ENCODE results near the gene ACKR2. TPM values are rescaled to one million over a fixed set of nuclear protein-coding genes. Genes with fewer than 3 reads are reported as not detected.
A peak's percentile ranks its signal among the peaks of the same experiment; 100 is the strongest.

The ACKR2 gene
- total RNA-seq, 1 experiment from 2014 or later = 0.28 TPM

DNA sequence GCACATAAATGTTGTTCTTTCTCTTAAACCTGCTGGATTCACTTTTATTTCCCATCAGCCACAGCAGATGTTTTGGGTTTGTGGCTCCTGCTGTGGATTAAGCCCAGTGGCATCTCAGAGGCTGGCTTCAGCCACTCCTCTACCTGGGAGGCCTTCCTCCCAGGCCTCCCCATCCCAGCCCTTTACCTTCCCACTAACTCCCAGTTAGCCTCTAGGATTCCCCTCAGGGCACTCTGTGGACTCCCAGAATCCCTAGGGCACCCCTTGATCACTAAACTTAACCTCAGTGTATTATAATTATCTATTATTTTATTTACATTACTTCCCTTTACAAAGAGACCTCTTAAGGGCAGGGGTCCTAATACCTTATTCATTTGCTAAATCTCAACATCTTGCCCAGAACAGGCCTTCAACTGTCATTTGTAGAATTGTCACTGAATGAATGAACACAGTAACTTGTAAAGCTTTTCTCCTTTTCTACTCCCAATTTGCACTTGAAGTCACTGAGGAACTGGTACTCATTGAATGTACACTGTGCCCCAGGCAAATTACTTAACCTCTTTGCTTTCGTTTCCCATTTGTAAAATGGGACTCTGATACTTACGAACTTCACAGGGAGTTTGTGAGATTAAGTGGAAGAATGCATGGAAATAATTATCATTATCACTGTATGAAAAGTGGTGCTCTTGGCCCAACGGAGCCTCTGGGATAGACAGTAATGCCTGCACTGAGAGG, 44.5 kb upstream of the ACKR2 start (continued):
- no peak for TF ChIP-seq ZNF317 (CRISPR knock-in tag; IDR thresholded peaks at IDR 0.05; ENCODE audit: borderline replicate concordance, low read depth)
- TF ChIP-seq AR (CRISPR knock-in tag; IDR thresholded peaks at IDR 0.05) = no peak

DNA sequence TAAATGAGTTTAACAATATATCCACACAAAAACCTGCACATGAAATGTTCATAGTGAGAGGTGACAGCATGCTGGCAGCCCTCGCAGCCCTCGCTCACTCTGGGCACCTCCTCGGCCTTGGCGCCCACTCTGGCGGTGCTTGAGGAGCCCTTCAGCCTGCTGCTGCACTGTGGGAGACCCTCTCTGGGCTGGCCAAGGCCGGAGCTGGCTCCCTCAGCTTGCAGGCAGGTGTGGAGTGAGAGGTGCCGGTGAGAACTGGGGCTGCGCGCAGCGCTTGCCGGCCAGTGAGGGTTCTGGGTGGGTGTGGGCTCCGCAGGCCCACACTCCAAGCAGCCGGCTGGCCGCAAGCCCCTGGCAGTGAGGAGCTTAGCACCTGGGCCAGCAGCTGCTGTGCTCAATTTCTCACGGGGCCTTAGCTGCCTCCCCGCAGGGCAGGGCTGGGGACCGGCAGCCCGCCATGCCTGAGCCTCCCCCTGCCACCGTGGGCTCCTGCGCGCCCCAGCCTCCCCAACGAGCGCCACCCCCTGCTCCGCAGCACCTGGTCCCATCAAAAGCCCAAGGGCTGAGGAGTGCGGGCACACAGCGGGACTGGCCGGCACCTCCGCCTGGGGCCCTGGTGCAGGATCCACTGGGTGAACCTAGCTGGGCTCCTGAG, 39.6 kb upstream of the ACKR2 start:
- CTCF ChIA-PET = interaction anchor here (0.9 to 1.6 kb wide), 2 partner anchors 20 to 112 kb away, joined by 3 read pairs; no protein-coding TSS in a partner anchor

GRCh38 chr3:42771271-42771670, 38.0 kb upstream of the ACKR2 start:
- H3K36me3 Mint-ChIP-seq = peaks cover 9% of the 10 kb centered on the region
- ChIA-PET POLR2A (no interaction called here), CTCF (no interaction called here)
- no peak for ATAC-seq
- DNase-seq (ENCODE audit: low spot score) = no peak
- H3K9me3 Mint-ChIP-seq = peaks cover 27% of the 10 kb centered on the region
- TF ChIP-seq MAX (CRISPR knock-in tag; IDR thresholded peaks at IDR 0.05) (no peak), RORB (CRISPR knock-in tag; IDR thresholded peaks at IDR 0.05) (no peak), ZNF263 (CRISPR knock-in tag; IDR thresholded peaks at IDR 0.05; ENCODE audit: low read depth) (no peak), EMX1 (CRISPR knock-in tag; IDR thresholded peaks at IDR 0.05) (no peak), MXD4 (CRISPR knock-in tag; IDR thresholded peaks at IDR 0.05; ENCODE audit: borderline replicate concordance) (no peak)
- peak overlapping the region; percentile 45; the same call in 1 of the 2 replicates for H3K4me3 Mint-ChIP-seq
- peaks cover 10% of the 10 kb centered on the region for H3K4me1 Mint-ChIP-seq
- no peak overlapping the region for H3K27ac Mint-ChIP-seq
- H3K27me3 Mint-ChIP-seq (ENCODE audit: low read depth) = peaks cover 29% of the 10 kb centered on the region

More for the DNA sequence above, 39.6 kb upstream of the ACKR2 start:
- no peak overlapping the region for H3K4me3 Mint-ChIP-seq
- H3K4me1 Mint-ChIP-seq = peaks cover 27% of the 10 kb centered on the region
- ATAC-seq (no peak), DNase-seq (ENCODE audit: low spot score) (no peak)
- POLR2A ChIA-PET = no interaction called here
- TF ChIP-seq ZNF263 (CRISPR knock-in tag; IDR thresholded peaks at IDR 0.05; ENCODE audit: low read depth) (no peak), ZNF425 (CRISPR knock-in tag; conservative IDR thresholded peaks at IDR 0.05) (no peak), CTCF (IDR thresholded peaks at IDR 0.05) (no peak), MXD4 (CRISPR knock-in tag; IDR thresholded peaks at IDR 0.05; ENCODE audit: borderline replicate concordance) (no peak)
- TF ChIP-seq, protein P1, sequence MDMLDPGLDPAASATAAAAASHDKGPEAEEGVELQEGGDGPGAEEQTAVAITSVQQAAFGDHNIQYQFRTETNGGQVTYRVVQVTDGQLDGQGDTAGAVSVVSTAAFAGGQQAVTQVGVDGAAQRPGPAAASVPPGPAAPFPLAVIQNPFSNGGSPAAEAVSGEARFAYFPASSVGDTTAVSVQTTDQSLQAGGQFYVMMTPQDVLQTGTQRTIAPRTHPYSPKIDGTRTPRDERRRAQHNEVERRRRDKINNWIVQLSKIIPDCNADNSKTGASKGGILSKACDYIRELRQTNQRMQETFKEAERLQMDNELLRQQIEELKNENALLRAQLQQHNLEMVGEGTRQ (CRISPR knock-in tag; IDR thresholded peaks at IDR 0.05) = no peak
- peaks cover 29% of the 10 kb centered on the region for H3K27me3 Mint-ChIP-seq (ENCODE audit: low read depth)
- H3K27ac Mint-ChIP-seq = no peak overlapping the region
- peaks cover 9% of the 10 kb centered on the region for H3K36me3 Mint-ChIP-seq
- peaks cover 27% of the 10 kb centered on the region for H3K9me3 Mint-ChIP-seq
